ENCODE measurements around the gene CERS1.
"Not testable (repeated sequence)": the region's sequence is repeated elsewhere in the genome, so short reads cannot be mapped to it uniquely, and the experiment has no call there.

Gene CERS1

GRCh38 chr19:18922228-18922985, 26.4 kb upstream of the CERS1 start:
- no peak for DNase-seq (ENCODE audit: low read depth, low spot score)
- Histone ChIP-seq H3K27ac (no peak overlapping the region), H3K36me3 (ENCODE audit: insufficient read depth, low read length) (peaks cover 29% of the 10 kb centered on the region; the same call in 1 of the 2 replicates), H3K9me3 (ENCODE audit: low read depth, low read length) (no peaks in the 10 kb centered on the region), H3K4me3 (no peak overlapping the region), H3K9ac (ENCODE audit: insufficient read length) (no peak overlapping the region)
- no peak for TF ChIP-seq EZH2 (IDR thresholded peaks at IDR 0.05)
- TF ChIP-seq FOXP2 (optimal IDR thresholded peaks at IDR 0.05; ENCODE audit: control extremely low read depth, extremely low read length, insufficient read depth), result no peak
- TF ChIP-seq POLR2AphosphoS5 (IDR thresholded peaks at IDR 0.05; ENCODE audit: borderline replicate concordance, low read depth, low read length), result no peak

GRCh38 chr19:18921593-18921992, 25.6 kb upstream of the CERS1 start:
- H3K27ac ChIP-seq, result no peak overlapping the region
- TF ChIP-seq POLR2AphosphoS5 (IDR thresholded peaks at IDR 0.05; ENCODE audit: borderline replicate concordance, low read depth, low read length) (no peak), FOXP2 (optimal IDR thresholded peaks at IDR 0.05; ENCODE audit: control extremely low read depth, extremely low read length, insufficient read depth) (no peak), EZH2 (IDR thresholded peaks at IDR 0.05) (no peak)

GRCh38 chr19:18920400-18920799, 24.4 kb upstream of the CERS1 start:
- Histone ChIP-seq H3K4me3 (peak overlapping the region; percentile 97), H3K9ac (ENCODE audit: insufficient read length) (peak overlapping the region; percentile 81), H3K36me3 (ENCODE audit: insufficient read depth, low read length) (peaks cover 23% of the 10 kb centered on the region; the same call in 1 of the 2 replicates), H3K27ac (no peak overlapping the region), H3K9me3 (ENCODE audit: low read depth, low read length) (no peaks in the 10 kb centered on the region)
- no peak for TF ChIP-seq POLR2AphosphoS5 (IDR thresholded peaks at IDR 0.05; ENCODE audit: borderline replicate concordance, low read depth, low read length)
- TF ChIP-seq EZH2 (IDR thresholded peaks at IDR 0.05), result no peak
- TF ChIP-seq FOXP2 (optimal IDR thresholded peaks at IDR 0.05; ENCODE audit: control extremely low read depth, extremely low read length, insufficient read depth), result no peak
- DNase-seq (ENCODE audit: low read depth, low spot score), result no peak

More at GRCh38 chr19:18921593-18921992, 25.6 kb upstream of the CERS1 start:
- no peak for DNase-seq (ENCODE audit: low read depth, low spot score)
- H3K36me3 ChIP-seq (ENCODE audit: insufficient read depth, low read length), result peaks cover 29% of the 10 kb centered on the region; the same call in 1 of the 2 replicates
- no peaks in the 10 kb centered on the region for H3K9me3 ChIP-seq (ENCODE audit: low read depth, low read length)
- H3K4me3 ChIP-seq, result no peak overlapping the region
- no peak overlapping the region for H3K9ac ChIP-seq (ENCODE audit: insufficient read length)

- H3K9me3 ChIP-seq (ENCODE audit: low read depth, low read length), result no peaks in the 10 kb centered on the region
- H3K36me3 ChIP-seq (ENCODE audit: insufficient read depth, low read length), result peaks cover 22% of the 10 kb centered on the region; the same call in 1 of the 2 replicates
- no peak for DNase-seq (ENCODE audit: low read depth, low spot score)
- peak overlapping the region; percentile 81 for H3K9ac ChIP-seq (ENCODE audit: insufficient read length)
- H3K4me3 ChIP-seq, result peak overlapping the region; percentile 97
- TF ChIP-seq FOXP2 (optimal IDR thresholded peaks at IDR 0.05; ENCODE audit: control extremely low read depth, extremely low read length, insufficient read depth) (no peak), POLR2AphosphoS5 (IDR thresholded peaks at IDR 0.05; ENCODE audit: borderline replicate concordance, low read depth, low read length) (no peak), EZH2 (IDR thresholded peaks at IDR 0.05) (no peak)
- no peak overlapping the region for H3K27ac ChIP-seq
Observed at GRCh38 chr19:18919900-18920214, 23.9 kb upstream of the CERS1 start.

GRCh38 chr19:18919086-18919899, 23.3 kb upstream of the CERS1 start, which contains the start of the genes COPE and DDX49:
Gene COPE (minus strand): TSS chr19:18919387. CDS start chr19:18919348, 39 bp downstream.
Gene DDX49 (plus strand): TSS chr19:18919715. CDS start chr19:18919742, 27 bp downstream.
- H3K36me3 ChIP-seq (ENCODE audit: insufficient read depth, low read length), result peaks cover 16% of the 10 kb centered on the region; the same call in 1 of the 2 replicates
- peak; percentile 100 for DNase-seq (ENCODE audit: low read depth, low spot score)
- peak within 1 kb of the TSS; percentile 76; the same call in 1 of the 2 replicates for H3K27ac ChIP-seq
- TF ChIP-seq EZH2 (IDR thresholded peaks at IDR 0.05) (no peak), FOXP2 (optimal IDR thresholded peaks at IDR 0.05; ENCODE audit: control extremely low read depth, extremely low read length, insufficient read depth) (no peak), POLR2AphosphoS5 (IDR thresholded peaks at IDR 0.05; ENCODE audit: borderline replicate concordance, low read depth, low read length) (peak; percentile 83)
- H3K9ac ChIP-seq (ENCODE audit: insufficient read length), result peak within 1 kb of the TSS; percentile 87
- H3K9me3 ChIP-seq (ENCODE audit: low read depth, low read length), result no peaks in the 10 kb centered on the region
- H3K4me3 ChIP-seq, result peak within 1 kb of the TSS; percentile 97

GRCh38 chr19:18917593-18917992, 21.6 kb upstream of the CERS1 start:
- H3K9ac ChIP-seq (ENCODE audit: insufficient read length), result not testable (repeated sequence)

GRCh38 chr19:18915639-18916038, 19.7 kb upstream of the CERS1 start:
- Histone ChIP-seq H3K27ac (no peak overlapping the region), H3K9me3 (ENCODE audit: low read depth, low read length) (no peaks in the 10 kb centered on the region), H3K9ac (ENCODE audit: insufficient read length) (no peak overlapping the region), H3K36me3 (ENCODE audit: insufficient read depth, low read length) (no peaks in the 10 kb centered on the region; the same call in 1 of the 2 replicates), H3K4me3 (no peak overlapping the region)
- no peak for TF ChIP-seq FOXP2 (optimal IDR thresholded peaks at IDR 0.05; ENCODE audit: control extremely low read depth, extremely low read length, insufficient read depth)
- no peak for TF ChIP-seq EZH2 (IDR thresholded peaks at IDR 0.05)
- TF ChIP-seq POLR2AphosphoS5 (IDR thresholded peaks at IDR 0.05; ENCODE audit: borderline replicate concordance, low read depth, low read length), result no peak
- no peak for DNase-seq (ENCODE audit: low read depth, low spot score)

More at GRCh38 chr19:18917593-18917992, 21.6 kb upstream of the CERS1 start:
- not testable (repeated sequence) for H3K4me3 ChIP-seq; DNase-seq (ENCODE audit: low read depth, low spot score); H3K36me3 ChIP-seq (ENCODE audit: insufficient read depth, low read length); H3K27ac ChIP-seq; H3K9me3 ChIP-seq (ENCODE audit: low read depth, low read length)

- TF ChIP-seq EZH2 (IDR thresholded peaks at IDR 0.05) (no peak), POLR2AphosphoS5 (IDR thresholded peaks at IDR 0.05; ENCODE audit: borderline replicate concordance, low read depth, low read length) (no peak), FOXP2 (optimal IDR thresholded peaks at IDR 0.05; ENCODE audit: control extremely low read depth, extremely low read length, insufficient read depth) (no peak)
Observed at GRCh38 chr19:18913466-18913865, 17.5 kb upstream of the CERS1 start.

More at GRCh38 chr19:18913466-18913865, 17.5 kb upstream of the CERS1 start:
- no peak overlapping the region for H3K4me3 ChIP-seq
- no peak for DNase-seq (ENCODE audit: low read depth, low spot score)
- no peak overlapping the region for H3K9ac ChIP-seq (ENCODE audit: insufficient read length)
- H3K27ac ChIP-seq, result no peak overlapping the region
- no peaks in the 10 kb centered on the region; the same call in 1 of the 2 replicates for H3K36me3 ChIP-seq (ENCODE audit: insufficient read depth, low read length)
- no peaks in the 10 kb centered on the region for H3K9me3 ChIP-seq (ENCODE audit: low read depth, low read length)

Data from SK-N-MC (cell line).